GM18858 (cell line): ENCODE results near the gene EP300.
A peak's percentile ranks its signal among the peaks of the same experiment; 100 is the strongest.
"Not testable (repeated sequence)": the region's sequence is repeated elsewhere in the genome, so short reads cannot be mapped to it uniquely, and the experiment has no call there.

Experiments
- ATAC-seq: cut with Tn5 transposase; IDR thresholded peaks from one replicate; pipeline ENCODE4 v1.9.1; 2021; ENCODE audit not compliant: unreplicated experiment

The EP300 gene

DNA sequence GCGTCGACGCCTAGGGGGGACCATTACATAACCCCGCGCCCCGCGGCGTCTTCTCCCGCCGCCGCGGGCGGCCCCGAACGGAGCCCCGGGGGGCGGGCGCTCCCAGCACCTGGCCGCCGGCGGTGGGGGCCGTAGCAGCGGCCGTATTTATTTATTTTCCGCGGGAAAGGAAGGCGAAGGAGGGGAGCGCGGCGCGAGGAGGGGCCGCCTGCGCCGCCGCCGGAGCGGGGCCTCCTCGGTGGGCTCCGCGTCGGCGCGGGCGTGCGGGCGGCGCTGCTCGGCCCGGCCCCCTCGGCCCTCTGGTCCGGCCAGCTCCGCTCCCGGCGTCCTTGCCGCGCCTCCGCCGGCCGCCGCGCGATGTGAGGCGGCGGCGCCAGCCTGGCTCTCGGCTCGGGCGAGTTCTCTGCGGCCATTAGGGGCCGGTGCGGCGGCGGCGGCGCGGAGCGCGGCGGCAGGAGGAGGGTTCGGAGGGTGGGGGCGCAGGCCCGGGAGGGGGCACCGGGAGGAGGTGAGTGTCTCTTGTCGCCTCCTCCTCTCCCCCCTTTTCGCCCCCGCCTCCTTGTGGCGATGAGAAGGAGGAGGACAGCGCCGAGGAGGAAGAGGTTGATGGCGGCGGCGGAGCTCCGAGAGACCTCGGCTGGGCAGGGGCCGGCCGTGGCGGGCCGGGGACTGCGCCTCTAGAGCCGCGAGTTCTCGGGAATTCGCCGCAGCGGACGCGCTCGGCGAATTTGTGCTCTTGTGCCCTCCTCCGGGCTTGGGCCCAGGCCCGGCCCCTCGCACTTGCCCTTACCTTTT, at the start of gene EP300:
EP300 (plus strand) TSS at position 570 of the 795 bp plus-strand sequence. CDS start 413 bp downstream, outside the sequence.
- peak; percentile 25 for ATAC-seq

GRCh38 chr22:41043722-41044121, 48.7 kb upstream of the EP300 start:
- no peak for ATAC-seq

DNA sequence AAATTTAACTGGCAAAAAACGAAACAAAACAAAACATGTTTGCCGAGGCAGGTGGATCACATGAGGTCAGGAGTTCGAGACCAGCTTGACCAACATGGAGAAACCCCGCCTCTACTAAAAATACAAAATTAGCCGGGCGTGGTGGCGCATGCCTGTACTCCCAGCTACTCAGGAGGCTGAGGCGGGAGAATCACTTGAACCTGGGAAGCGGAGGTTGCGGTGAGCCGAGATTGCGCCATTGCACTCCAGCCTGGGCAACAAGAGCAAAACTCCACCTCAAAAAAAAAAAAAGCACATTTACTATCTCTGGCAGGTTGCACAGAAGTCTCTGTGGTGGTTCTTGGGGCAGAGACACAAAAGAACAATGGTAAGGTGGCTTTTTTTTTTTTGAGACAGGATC, 46.8 kb upstream of the EP300 start:
- ATAC-seq, result not testable (repeated sequence)

DNA sequence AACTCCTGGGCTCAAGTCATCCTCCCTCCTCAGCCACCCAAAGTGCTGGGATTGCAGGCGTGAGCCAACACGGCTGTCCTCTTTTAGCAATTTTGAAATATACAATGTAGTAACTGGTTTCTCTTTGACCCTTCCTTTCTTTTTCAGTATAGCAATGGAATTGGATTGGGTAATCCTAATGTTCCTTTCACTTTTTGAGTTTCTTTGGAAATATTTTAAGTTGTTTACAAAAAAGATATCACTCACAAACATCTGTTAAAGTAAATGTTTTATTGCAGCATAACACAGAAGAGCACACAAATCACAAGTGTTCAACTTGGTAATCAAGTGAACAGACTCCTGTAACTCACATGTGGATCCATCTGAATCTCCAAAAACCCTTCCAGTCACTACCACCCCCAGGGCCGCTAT, 44.6 kb upstream of the EP300 start:
- ATAC-seq, result no peak

GRCh38 chr22:41048345-41048744, 44.0 kb upstream of the EP300 start:
- not testable (repeated sequence) for ATAC-seq

DNA sequence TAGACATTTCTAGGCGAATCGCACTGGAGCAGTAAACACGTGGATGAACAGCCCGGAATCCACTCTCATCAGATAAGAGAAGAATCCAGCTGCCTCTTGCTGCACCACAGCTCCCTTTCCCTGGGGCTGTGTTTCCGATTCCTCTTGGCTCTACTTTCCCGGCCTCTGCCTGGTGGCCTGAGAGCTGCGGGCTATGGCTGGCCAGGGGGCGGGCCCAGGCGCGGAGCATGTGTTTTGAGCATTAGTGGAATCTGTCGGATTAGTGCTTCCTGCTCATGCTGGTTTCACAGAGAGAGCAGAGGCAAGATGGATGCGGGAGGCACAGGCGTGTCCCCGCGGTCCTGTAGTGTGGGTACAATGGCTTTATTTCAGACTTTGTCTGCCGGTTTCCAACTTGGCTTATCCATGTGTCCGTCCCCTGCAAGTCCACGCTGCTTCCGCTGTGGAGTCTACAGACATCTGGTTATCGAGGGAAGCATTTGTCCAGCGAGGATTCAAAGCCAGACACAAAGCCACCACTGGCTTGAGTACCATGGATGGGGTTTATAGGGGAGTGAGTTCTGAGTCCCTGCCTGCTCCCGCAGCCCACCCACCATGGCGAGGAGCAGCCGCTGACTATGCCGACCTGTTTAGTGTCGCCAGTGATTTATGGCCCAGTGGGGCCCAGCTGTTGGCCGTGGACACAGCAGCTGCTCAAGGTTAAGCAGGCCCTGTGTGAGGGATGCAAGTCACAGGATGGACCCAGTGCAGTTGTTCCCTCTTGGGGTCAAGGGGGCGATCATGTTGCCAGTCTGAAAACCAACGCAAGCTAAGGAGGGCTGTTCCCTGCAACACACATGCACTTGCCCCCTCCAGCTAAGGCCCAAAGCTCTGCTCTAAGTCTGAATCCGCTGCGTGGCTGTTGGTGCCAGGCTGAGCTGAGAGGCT, 43.3 kb upstream of the EP300 start:
- ATAC-seq, result no peak

DNA sequence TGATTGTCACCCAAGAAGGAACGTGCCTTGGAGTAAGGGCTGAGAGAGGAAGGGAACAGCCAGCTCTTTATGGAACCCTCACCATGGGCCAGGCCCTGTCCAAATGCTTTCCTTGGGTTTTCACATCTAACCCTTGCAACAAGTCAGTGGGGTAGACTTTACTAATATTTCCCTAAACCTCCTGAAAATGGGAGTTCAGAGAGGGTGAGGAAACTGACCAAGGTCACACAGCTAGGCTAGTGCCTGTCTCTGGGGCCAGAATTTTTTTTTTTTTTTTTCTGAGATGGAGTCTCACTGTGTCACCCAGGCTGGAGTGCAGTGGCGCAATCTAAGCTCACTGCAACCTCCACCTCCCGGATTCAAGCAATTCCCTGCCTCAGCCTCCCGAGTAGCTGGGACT, 42.6 kb upstream of the EP300 start:
- not testable (repeated sequence) for ATAC-seq

DNA sequence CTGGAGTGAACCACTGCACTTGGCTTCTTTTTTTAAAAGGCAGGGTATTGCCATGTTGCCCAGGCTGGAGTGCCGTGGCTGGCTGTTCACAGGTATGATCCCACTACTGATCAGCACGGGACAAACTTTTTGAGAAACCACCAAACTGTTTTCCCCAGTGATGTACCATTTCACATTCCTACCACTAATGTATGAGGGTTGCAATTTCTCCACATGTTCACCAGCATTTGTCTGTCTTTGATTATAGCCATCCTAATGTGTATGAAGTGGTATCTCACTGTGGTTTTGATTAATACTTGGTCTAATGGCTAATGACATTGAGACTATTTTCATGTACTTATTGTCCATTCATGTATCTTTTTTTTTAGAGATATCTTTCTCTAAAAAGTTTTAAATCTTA, 41.5 kb upstream of the EP300 start:
- no peak for ATAC-seq

DNA sequence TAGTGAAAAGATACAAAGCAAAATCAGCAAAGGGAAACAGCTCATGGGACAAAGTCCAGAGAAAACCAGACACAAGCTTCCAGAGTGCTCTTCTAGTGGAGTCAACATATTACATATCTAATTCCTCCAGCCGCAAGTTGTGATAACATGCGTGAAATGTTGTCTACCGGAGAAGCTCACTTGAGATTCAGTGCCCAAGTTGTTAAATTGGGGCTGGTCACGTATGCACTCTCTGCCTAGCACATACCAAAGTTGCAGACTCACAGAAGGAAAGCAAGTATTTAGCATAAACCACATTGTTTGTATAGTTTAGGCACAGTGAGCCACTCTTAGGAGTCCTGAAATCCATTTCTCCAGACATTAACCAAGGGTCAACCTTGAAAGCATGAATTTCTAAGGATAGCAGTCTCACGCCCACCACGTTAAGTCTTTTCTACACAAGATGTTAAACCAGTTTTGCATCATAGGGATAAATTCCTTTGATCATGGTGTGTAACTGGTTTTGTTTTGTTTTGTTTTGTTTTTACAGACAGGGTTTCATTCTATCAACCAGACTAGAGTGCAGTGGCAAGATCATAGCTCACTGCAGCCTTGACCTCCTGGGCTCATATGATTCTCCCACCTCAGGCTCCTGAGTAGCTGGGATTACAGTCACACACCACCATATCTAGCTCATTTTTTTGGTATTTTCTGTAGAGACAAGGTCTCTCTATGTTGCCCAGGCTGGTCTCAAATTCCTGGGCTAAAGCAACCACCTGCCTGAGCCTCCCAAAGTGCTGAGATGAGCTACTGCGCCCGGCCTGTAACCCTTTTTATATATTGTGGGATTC, 39.5 kb upstream of the EP300 start:
- no peak for ATAC-seq

- ATAC-seq, result no peak
Measured at GRCh38 chr22:41057076-41057475, 35.3 kb upstream of the EP300 start.

DNA sequence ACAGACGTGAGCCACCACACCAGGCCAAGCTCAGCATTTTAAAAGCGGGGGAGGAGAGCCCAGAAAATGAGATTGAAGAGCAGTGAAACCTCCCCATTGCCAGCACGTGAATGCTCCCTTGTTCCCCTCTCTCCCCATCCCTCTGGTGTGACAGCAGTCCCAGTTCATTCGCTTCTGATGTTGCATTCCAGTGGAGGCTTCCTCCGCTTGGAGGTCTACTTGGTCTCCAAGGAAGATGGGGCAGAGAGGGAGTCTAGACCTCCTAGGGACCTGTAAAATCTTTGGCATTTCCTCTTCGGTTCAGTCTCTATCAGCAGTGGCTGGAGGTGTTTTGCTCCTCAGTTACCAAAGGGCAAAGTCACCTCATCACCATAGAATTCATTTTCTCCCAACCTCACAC, 30.2 kb upstream of the EP300 start:
- ATAC-seq, result no peak

DNA sequence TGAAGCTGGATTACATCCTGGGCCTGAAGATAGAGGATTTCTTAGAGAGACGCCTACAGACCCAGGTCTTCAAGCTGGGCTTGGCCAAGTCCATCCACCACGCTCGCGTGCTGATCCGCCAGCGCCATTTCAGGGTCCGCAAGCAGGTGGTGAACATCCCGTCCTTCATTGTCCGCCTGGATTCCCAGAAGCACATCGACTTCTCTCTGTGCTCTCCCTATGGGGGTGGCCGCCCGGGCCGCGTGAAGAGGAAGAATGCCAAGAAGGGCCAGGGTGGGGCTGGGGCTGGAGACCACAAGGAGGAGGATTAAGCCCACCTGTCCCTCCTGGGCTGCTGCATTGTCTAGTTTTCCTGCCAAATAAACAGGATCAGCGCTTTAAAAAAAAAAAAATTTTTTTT, 28.1 kb upstream of the EP300 start:
- ATAC-seq, result not testable (repeated sequence)

DNA sequence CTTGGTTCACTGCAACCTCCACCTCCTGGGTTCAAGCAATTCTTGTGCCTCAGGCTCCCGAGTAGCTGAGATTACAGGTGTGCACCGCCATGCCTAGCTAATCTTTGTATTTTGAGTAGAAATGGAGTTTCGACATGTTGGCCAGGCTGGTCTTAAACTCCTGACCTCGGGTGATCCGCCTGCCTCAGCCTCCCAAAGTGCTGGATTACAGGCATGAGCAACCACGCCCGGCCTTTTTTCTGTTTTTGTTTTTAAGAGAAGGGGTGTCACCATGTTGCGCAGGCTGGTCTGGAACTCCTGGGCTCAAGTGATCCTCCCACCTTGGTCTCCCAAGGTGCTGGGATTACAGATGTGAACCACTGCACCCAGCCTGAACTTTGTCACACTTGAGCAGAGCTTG, 26.1 kb upstream of the EP300 start:
- ATAC-seq, result not testable (repeated sequence)

DNA sequence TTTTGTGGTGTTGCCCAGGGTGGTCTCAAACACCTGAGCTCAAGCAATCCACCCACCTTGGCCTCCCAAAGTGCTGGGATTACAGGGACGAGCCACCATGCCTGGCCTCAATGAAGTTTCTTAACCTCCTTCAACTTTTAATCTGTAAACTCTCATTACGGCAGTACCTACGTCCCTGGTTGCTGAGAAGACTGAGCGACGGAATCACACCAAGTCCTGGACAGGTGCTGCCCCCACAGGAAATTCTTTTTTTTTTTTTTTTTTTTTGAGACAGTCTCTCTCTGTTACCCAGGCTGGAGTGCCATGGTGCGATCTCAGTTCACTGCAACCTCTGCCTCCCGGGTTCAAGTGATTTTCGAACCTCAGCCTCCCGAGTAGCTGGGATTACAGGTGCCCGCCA, 24.4 kb upstream of the EP300 start:
- ATAC-seq, result not testable (repeated sequence)

DNA sequence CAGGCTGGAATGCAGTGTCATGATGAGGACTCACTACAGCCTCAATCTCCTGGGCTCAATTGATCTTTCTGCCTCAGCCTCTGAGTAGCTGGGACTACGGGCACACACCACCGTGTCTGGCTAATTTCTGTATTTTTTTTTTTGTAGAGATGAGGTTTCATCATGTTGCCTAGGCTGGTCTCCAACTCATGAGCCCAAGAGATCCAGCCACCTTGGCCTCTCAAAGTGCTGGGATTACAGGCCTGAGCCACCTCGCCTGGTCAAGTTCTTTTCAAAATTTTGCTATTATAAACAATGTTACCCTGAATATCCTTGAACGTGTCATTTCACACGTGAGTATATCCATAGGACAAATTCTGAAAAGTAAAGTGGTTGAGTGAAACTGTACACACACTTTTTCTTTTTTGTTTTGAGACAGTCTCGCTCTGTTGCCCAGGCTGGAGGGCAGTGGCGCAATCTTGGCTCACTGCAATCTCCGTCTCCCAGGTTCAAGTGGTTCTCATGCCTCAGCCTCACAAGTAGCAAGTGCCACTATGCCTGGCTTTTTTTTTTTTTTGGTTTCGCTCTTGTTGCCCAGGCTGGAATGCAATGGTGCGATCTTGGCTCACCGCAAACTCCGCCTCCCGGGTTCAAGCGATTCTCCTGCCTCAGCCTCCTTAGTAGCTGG, 21.6 kb upstream of the EP300 start:
- no peak for ATAC-seq

- no peak for ATAC-seq
Measured at GRCh38 chr22:41074061-41074460, 18.3 kb upstream of the EP300 start.

DNA sequence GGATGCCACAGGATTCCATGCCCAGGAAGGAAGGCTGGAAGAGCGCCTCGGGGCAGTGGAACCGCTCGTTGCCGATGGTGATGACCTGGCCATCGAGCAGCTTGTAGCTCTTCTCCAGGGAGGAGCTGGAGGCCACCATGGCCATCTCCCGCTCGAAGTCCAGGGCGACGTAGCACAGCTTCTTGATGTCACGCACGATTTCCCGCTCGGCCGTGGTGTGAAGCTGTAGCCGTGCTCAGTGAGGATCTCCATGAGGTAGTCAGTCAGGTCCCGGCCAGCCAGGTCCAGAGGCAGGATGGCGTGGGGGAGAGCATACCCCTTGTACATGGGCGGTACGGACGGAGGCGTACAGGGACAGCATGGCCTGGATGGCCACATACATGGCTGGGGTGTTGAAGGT, 17.9 kb upstream of the EP300 start:
- ATAC-seq, result no peak

DNA sequence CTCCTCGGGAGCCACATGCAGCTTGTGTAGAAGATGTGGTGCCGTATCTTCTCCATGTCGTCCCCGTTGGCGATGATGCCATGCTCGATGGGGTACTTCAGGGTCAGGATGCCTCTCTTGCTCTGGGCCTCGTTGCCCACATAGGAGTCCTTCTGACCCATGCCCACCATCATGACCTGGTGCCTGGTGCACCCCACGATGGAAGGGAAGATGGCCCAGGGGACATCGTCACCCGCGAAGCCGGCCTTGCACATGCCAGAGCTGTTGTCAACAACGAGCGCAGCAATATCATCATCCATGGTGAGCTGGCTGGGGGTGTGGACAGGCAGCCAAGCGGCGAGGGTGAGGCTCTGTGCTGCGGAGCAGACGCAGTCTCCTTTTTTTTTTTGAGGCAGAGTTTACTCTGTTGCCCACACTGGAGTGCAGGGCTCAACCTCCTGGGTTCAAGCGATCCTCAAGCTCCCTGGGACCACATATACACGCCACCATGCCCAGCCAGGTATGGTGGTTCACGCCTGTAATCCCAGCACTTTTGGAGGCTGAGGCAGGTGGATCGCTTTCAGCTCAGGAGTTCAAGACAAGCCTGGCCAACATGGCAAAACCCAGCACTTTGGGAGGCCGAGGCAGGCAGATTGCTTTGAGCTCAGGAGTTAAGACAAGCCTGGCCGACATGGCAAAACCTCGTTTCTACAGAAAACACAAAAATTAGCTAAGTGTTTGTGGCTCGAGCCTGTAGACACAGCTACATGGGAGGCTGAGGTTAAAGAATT, 17.3 kb upstream of the EP300 start:
- ATAC-seq, result no peak

DNA sequence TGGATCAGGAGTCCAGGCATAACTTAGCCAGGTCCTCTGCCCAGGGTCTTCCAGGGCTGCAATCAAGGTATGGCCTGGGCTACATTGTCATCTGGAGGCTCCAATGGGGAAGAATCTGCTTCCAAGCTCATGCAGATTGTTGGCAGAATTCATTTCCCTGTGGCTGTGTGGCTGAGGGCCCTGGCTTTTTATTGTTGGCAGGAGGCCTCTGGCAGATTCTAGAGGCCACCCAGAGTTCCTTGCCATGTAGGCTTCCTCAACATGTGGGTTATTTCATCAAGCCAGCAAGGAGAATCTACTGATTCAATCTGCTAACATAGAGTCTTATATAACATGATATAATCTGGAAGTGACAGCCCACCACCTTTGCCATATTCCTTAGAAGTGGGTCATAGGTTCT, 16.4 kb upstream of the EP300 start:
- ATAC-seq, result no peak

DNA sequence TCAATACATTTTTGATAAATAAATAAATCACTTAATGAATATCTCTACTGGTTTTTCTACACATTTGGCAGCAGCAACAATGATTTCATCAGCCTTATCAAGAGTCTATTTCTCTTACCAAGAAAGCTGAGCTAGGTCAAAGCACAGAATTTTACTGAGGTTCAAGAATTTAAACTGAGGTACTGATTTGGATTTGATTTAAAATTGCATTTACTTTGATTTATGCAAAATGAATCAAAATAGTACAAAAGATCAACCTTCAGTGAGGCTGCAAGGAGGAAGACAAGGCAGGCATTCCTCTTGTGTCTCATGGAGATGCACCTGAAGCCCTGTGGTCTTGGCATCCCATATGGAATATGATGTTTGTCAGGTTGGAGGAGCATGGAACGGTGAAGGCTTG, 15.5 kb upstream of the EP300 start:
- no peak for ATAC-seq
